WERI-Rb-1 (cell line): ENCODE data around the gene PHF12.

Experiments
- DNase-seq: peaks from one replicate; pipeline ENCODE4 v3.0.0-alpha.2; 2020
- H3K27ac ChIP-seq: fragments of 250-450 bp; sonication (Bioruptor Pico); 2 replicates; pipeline ENCODE4 v1.5.1; 2020; ENCODE audit warnings: mild to moderate bottlenecking, moderate library complexity
- H3K27me3 ChIP-seq: fragments of 250-450 bp; sonication (Bioruptor Pico); 2 replicates; pipeline ENCODE4 v1.5.1; 2021; ENCODE audit warnings: mild to moderate bottlenecking, low read depth, moderate library complexity; ENCODE audit not compliant: insufficient read depth, severe bottlenecking
- H3K36me3 ChIP-seq: fragments of 250-450 bp; sonication (Bioruptor Pico); 2 replicates; pipeline ENCODE4 v1.5.1; 2020; ENCODE audit warnings: mild to moderate bottlenecking, moderate library complexity
- H3K4me3 ChIP-seq: 2 replicates; pipeline ENCODE4 v1.5.1; 2011; ENCODE audit warnings: low read depth, mild to moderate bottlenecking, control low read depth, low read length
- H3K9me3 ChIP-seq: fragments of 250-450 bp; sonication (Bioruptor Pico); 2 replicates; pipeline ENCODE4 v1.5.1; 2021; ENCODE audit warnings: mild to moderate bottlenecking, moderate library complexity; ENCODE audit not compliant: severe bottlenecking
- TF ChIP-seq, protein P1 (sequence below): IDR thresholded peaks from 2 replicates; pipeline ENCODE4 v1.5.1; 2011; ENCODE audit warnings: low read depth, mild to moderate bottlenecking, control low read depth, inconsistent platforms, low read length

The PHF12 gene

DNA sequence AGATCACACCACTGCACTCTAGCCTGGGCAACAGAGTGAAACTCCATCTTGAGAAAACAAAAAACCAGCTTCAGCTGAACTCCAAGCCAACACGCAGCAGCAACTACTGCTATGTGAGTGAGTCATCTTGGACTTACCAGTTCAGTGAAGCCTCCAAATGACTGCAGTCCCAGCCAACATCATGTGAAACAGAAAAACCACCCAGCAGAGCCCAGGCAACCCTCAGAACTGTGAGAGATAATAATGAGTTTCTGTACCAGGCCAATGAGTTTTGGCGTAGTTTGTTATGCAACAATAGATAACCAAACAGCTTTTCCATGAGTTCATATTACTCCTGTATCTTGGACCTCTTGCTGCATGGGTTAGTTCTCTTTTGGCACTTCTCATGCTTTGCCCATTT is 23.3 kb downstream of the PHF12 start:
- H3K36me3 ChIP-seq, result peaks cover 54% of the 10 kb centered on the region
- no peak for DNase-seq
- no peak overlapping the region for H3K27ac ChIP-seq
- H3K4me3 ChIP-seq, result no peak overlapping the region
- no peaks in the 10 kb centered on the region for H3K27me3 ChIP-seq
- no peaks in the 10 kb centered on the region for H3K9me3 ChIP-seq
- TF ChIP-seq, protein P1, sequence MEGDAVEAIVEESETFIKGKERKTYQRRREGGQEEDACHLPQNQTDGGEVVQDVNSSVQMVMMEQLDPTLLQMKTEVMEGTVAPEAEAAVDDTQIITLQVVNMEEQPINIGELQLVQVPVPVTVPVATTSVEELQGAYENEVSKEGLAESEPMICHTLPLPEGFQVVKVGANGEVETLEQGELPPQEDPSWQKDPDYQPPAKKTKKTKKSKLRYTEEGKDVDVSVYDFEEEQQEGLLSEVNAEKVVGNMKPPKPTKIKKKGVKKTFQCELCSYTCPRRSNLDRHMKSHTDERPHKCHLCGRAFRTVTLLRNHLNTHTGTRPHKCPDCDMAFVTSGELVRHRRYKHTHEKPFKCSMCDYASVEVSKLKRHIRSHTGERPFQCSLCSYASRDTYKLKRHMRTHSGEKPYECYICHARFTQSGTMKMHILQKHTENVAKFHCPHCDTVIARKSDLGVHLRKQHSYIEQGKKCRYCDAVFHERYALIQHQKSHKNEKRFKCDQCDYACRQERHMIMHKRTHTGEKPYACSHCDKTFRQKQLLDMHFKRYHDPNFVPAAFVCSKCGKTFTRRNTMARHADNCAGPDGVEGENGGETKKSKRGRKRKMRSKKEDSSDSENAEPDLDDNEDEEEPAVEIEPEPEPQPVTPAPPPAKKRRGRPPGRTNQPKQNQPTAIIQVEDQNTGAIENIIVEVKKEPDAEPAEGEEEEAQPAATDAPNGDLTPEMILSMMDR, result no peak

DNA sequence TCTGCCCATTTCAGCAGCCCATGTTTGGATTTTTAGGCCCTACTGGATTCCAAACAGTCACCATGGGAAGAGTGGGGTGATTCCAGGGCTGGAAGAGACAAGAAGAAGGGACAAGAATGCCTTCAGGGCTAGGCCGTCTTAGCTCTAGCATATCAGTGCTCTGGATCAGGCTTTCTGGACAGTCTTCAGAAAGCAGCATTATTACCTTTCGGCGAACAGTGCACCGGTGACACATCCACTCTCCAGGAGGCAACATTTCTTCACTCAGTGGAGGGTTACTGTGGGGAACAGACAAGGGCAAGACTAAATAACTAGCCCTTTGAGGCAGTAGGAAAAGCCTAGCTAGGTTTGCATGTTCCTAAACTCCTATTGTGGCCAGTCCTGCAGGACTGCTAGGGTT is 24.5 kb downstream of the PHF12 start:
- Histone ChIP-seq H3K27ac (no peak overlapping the region), H3K36me3 (peaks cover 64% of the 10 kb centered on the region), H3K4me3 (no peak overlapping the region), H3K9me3 (no peaks in the 10 kb centered on the region), H3K27me3 (no peaks in the 10 kb centered on the region)
- TF ChIP-seq, protein P1, result no peak
- no peak for DNase-seq

DNA sequence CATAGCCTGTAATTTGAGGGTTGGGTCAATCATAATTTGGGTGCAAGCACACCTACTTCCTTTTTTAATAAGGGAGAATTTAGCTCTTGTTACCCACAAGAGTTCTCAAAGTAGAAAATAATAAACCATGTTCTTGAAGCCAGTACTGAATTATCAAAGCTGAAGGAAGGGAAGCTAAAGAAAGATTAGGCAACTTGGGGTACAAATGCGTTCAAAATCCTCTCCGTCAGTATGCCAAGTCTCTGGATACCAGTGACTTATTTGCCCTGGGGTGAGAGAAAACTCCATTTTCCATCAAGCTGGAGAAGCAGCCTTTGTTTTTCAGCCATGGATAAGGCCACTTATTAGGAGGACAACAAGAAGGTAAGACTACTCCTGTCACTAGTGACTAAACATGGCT is 25.0 kb downstream of the PHF12 start:
- Histone ChIP-seq H3K4me3 (no peak overlapping the region), H3K27me3 (no peaks in the 10 kb centered on the region), H3K27ac (no peak overlapping the region), H3K9me3 (no peaks in the 10 kb centered on the region), H3K36me3 (peaks cover 67% of the 10 kb centered on the region)
- no peak for DNase-seq
- TF ChIP-seq, protein P1, result no peak

DNA sequence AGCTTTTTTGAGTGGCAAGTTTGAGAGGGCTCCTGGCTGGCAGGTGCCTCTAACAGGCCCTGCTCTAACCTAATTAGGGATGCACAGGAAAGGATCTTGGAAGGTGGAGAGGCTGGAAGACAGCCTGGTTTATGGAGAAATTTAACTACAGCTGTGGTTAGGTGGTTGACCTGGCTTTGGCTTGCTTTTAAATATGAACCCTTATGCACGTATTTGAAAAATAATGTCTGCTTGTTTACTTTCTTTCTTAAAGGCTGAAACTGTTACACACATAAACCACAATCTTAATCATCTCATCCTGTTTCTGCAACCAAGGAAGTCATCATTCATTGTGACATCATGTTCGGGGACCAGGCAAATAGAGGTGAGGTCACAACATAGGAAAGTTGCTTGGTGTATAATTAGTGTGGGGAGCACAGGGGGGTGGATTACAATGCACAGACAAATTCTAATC is 25.4 kb downstream of the PHF12 start:
- TF ChIP-seq, protein P1, result no peak
- DNase-seq, result no peak
- Histone ChIP-seq H3K27me3 (no peaks in the 10 kb centered on the region), H3K36me3 (peaks cover 71% of the 10 kb centered on the region), H3K27ac (no peak overlapping the region), H3K4me3 (no peak overlapping the region), H3K9me3 (no peaks in the 10 kb centered on the region)

DNA sequence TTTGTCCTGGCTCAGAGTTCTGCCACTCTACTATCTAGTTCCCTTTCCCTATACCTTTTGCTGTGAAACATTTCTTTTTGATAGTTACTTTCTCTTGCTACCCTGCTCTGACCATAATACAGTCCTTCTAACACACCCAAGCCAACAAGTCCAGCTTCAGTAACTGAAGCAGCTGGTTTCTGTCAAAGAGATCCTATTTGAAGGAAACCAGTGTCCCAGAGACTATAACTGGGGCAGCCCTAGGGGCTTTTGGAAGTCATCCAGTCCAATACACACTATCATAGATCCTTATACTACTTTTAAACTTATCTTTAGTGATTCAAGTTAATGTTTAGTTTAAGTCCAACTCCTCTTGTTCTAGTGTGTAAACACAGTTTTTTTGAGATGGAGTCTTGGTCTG is 31.1 kb downstream of the PHF12 start:
- no peaks in the 10 kb centered on the region for H3K9me3 ChIP-seq
- H3K27me3 ChIP-seq, result no peaks in the 10 kb centered on the region
- H3K4me3 ChIP-seq, result no peak overlapping the region
- H3K27ac ChIP-seq, result no peak overlapping the region; the same call in 1 of the 2 replicates
- no peak for DNase-seq
- TF ChIP-seq, protein P1, result no peak
- peaks cover 96% of the 10 kb centered on the region for H3K36me3 ChIP-seq

DNA sequence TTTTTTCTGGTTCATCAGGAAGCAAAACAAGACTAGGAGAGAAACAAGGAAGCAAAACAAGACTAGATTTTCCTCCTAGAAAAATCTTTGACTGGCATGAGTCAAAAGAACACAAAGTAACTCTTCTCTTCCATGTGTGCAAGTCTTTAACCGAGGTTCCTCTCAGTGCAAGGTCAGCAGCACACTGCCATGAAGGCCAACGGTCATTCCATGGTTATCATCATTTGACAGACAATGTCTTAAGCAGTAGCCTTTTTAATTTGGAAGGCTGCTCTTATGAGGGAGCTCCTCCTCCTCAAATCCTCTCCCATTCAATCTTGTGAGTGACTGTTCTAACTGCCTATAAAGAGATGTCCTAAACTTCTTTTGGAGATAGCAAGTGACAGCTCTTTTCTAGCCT is 33.0 kb downstream of the PHF12 start:
- Histone ChIP-seq H3K4me3 (no peak overlapping the region), H3K9me3 (no peaks in the 10 kb centered on the region), H3K27ac (no peak overlapping the region), H3K36me3 (peaks cover 98% of the 10 kb centered on the region), H3K27me3 (no peaks in the 10 kb centered on the region)
- TF ChIP-seq, protein P1, result no peak
- no peak for DNase-seq
